GM03348 (cell line): ENCODE measurements around the gene SLC4A3.

Experiments
- DNase-seq: peaks from one replicate; pipeline ENCODE4 v3.0.0; 2012; ENCODE audit warnings: low spot score

The SLC4A3 gene

DNA sequence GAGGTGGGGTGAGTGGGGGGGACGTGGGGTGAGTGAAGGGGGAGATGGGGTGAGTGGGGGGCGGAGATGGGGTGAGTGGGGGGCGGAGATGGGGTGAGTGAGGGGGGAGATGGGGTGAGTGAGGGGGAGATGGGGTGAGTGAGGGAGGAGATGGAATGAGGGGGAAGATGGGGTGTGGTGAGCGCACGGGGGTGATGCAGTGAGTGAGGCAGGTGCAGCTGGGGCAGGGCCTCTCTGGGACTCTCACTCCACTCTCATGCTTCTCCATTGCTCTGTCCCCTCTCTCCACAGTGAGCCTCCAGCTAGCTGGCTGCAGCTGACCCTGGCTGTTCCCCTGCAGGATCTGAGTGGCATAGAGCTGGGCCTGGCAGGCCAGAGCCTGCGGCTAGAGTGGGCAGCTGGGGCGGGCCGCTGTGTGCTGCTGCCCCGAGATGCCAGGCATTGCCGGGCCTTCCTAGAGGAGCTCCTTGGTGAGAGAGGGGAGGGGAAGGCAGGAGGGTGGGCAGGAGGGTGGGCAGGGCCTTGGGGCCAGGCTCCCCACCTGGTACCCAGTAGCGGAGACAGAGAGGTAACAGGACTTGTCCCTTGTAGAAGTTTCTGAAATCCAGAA is 13.9 kb upstream of the SLC4A3 start:
- no peak for DNase-seq

DNA sequence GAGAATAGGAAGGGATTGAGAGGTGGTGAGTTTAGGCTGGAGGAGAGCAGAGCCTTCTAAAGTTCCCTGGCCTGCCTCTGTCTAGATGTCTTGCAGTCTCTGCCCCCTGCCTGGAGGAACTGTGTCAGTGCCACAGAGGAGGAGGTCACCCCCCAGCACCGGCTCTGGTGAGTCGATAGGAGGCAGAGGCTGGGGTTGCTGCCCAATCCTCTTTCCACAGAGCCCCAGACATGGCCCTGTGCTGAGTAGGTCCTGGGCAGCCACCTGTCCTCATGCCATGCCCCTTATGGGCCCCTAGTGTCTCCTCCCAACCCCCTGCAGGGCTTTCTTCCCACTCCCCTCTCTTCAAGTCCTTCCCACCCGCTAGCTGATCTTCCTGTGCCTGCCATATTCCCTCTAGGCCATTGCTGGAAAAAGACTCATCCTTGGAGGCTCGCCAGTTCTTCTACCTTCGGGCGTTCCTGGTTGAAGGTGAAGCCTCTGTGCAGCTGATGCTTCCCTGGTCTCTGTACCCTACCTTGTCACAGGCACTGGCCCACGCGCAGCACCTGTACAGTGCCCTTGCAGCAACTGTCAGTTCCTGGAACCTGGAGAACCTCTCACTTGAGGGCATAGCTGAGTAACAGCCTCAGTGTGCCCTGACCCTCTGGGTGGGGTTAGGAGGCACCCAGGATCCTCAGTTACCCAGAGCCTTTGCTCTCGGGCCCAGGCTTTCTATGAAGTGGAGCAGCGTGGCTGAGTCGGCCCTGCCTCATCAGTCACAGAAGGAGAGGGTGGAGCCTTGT is 13.2 kb upstream of the SLC4A3 start:
- no peak for DNase-seq

DNA sequence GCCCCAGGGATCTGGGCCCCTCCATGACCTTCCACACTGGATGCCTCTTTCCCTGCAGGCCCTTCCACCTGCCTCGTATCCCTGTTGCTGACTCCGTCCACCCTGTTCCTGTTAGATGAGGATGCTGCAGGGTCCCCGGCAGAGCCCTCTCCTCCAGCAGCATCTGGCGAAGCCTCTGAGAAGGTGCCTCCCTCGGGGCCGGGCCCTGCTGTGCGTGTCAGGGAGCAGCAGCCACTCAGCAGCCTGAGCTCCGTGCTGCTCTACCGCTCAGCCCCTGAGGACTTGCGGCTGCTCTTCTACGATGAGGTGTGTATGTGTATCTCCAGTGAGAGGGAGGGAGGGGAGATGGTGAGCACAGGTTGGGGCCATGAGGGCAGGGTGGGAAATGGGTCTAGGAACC is 12.4 kb upstream of the SLC4A3 start:
- DNase-seq, result no peak

DNA sequence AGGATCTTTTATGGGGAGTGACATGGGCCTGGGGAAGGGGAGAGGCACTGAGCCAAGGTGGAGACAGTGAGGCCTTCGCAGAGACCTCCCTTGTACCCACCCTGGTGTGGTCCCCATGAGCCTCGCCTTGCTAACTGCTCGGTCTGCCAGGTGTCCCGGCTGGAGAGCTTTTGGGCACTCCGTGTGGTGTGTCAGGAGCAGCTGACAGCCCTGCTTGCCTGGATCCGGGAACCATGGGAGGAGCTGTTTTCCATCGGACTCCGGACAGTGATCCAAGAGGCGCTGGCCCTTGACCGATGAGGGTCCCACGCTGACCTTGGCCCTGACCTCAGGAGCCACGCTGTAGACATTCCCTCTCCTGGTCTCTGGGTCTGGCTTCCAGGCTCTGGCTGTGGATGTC is 11.5 kb upstream of the SLC4A3 start:
- DNase-seq, result no peak

DNA sequence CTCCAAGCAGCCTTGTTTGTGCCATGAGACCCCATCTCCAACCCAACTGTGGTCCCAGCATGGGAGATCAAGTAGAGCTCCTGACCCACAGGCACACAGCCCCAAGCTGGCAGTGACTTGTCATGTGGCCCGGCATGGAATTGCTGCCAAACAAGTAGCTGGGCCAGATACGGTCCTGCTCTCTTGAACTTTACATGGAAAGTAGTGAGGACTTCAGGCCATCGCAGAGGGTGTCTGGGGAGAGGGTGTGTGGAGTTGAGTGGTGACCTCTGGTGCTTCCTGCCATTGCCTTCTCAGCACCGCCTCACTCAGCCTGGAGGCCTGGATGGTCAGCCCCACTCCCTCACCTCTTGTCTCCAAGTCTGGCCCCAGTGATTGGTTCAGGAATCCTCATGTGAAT is 10.9 kb upstream of the SLC4A3 start:
- DNase-seq, result no peak

DNA sequence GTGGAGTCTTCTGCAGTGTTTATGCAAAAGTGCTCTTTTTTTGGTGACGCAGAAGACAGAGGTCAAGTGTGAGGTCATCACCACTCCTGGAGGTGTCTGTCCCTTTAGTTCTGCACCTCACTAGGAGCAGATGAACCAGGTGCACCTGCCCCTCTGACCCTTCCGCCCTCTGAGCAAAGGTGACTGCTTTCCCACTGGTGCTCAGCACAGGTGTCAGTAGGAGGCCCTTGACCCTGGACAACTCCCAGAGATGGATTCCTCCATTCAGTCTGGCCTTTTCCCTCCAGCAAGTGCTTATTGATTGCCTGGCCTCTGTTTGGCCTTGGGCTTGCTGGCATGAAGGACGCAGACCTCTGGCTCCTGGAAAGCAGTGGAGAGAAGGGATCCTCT is 8.7 kb upstream of the SLC4A3 start:
- no peak for DNase-seq

DNA sequence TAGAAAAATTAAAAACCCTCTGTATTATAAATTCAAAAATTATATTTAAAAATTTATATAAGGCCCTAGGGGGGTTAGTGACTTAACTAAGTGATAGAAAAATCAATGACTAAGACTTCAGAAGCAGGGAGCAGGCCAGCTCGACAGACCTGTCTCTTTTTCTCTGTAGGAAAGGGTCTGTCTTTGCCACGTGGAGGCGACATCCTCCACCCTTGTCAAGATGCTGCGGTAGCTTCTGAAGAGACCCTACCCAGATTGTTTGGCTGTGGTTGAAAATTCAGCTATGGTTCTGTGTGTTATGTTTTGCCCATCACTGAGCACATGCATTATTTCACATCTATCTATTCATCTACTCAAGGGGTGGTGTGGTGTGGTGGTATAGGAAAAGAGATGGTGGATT is 8.2 kb upstream of the SLC4A3 start:
- DNase-seq, result no peak

DNA sequence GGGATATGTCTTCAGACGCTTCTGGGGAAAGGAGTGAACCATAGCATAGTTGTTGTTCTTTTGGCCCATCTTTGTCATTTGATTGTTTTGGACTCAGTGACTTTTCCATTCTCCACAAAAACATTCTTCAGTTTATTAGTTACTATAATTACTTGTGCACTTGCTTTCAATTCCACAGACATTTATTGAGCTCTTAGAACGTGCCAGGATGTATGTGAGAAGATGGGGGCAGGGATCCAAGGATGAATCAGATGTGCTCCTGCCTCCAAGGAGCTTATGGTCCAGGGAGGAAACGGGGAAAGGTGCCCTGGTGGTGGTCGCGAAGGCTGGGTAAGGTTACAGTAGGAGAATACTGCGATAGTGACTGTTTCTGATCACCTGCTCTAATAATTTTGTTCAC is 6.9 kb upstream of the SLC4A3 start:
- no peak for DNase-seq

DNA sequence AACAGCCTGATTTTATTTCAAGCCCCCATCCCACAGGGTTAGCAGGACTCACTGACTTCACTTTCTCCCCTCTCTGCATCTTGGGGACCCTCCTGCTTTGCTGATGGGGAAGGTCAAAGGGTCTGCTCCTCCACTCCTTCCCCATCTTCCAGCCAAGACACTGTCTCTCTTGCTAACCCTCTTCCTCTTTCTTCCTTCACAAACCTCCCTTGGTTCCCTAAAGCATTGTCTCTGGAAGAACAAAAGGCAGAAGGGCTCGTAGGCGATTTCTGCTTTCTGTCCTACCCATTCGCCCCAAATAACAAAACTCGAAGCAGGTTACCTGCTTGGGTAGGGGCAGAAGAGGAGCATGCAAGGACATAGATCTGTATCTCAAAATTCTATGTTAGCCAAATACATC is 5.5 kb upstream of the SLC4A3 start:
- no peak for DNase-seq

DNA sequence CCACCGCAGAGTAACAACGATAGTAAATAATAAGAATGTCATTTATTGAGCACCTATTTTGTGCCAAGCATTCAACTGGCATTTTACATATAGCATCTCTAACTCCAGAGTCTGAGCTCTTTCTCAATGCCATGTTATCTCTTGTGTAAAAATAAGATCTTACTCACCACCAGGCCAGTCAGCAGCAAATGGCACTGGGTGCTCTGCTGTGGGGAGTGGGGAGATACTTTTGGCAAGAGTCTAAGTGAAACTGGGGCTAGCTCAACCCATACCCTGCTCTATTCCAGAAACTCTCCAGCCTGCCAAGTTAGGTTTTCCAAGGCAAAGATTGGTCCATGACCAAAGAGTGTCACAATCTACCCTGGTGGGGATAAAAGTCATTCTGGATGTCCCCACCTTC is 5.0 kb upstream of the SLC4A3 start:
- DNase-seq, result no peak

DNA sequence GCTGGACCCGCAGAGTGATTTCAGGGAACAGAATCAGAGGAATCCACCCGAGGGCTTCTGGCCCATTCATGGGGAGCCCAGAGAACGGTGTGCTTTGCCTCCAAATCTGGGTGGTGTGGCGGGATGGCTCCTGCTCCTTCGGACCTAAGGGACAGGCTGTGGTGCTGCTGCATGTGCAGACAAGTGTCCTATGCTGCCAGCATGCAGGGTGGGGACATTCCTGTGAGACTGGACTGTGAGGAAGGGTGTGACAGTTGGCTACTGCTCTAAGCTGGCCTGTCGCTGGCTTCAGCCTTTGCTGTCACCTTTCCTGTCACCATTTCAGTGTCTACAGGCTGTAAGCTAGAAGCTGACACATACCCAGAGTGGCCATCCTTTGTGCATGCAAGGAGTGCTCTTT is 2.9 kb upstream of the SLC4A3 start:
- DNase-seq, result no peak

DNA sequence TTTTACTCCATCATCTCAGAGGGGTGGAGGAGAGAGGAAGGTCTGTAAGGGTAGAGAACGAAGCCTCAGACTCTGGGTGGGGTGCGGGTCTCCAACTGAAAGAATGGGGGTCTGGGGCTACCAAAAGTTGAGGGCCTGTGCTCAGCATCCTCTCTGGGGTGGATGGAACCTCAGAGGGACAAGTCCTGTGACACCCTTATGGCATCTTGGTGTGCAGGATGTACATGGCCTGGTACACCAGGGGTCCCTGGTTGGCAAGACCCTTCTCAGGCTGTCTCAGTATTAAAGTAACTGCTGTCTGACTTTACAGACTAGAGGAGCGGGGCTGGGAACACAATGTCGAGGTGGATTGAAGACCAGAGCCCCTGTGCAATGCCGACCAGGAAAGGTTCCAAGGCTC is 2.3 kb upstream of the SLC4A3 start:
- no peak for DNase-seq

DNA sequence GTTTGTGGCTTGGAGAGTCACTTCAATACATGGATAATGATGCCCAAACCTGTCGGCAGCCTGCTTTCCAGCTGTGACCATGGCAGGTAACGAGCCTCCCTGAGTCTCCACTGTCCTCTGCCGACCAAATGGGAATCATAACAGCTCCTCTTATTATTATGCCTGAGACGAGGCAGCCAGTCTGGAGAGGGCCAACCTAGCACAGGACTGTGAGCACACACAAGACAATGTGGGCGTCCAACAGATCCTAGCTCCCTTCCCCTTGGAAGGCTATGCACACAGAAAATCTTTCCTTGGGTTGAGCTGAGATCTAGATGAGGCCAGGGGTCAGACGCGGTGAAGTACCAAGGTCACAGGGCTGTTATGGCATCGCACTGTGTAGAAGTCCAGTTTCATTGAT is 890 bp upstream of the SLC4A3 start:
- DNase-seq, result no peak

DNA sequence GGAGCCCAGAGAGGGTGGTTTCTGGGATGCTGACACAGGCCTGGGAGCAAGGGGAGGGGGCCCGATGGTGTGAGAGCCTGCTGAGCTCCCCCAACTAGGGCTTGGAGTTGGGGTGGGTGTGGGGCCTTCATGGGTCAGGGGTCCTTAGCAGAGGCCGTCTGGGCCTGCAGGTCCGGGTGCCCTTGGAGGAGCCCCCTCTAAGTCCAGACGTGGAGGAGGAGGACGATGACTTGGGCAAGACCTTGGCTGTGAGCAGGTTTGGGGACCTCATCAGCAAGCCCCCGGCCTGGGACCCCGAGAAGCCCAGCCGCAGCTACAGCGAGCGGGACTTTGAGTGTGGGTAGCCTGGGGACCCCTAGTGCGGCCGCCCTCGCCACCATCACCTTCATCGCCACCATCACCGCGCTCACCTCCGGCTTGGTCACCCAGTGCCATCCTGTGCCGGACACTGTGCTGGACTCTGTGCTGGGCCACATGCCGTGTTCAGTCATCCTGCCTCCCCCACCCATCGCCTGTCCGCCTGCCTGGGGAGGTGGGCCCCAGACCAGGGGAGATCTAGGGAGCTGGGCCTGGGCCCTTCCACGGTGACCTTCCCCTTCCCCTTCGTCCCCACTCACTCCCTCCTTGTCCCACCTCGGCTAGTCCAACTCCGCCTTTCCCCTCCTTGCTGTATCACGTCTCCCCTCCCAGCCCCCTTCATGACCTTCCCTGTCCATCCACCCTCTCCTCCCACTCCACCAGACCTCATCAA is 980 bp downstream of the SLC4A3 start:
- DNase-seq, result no peak

DNA sequence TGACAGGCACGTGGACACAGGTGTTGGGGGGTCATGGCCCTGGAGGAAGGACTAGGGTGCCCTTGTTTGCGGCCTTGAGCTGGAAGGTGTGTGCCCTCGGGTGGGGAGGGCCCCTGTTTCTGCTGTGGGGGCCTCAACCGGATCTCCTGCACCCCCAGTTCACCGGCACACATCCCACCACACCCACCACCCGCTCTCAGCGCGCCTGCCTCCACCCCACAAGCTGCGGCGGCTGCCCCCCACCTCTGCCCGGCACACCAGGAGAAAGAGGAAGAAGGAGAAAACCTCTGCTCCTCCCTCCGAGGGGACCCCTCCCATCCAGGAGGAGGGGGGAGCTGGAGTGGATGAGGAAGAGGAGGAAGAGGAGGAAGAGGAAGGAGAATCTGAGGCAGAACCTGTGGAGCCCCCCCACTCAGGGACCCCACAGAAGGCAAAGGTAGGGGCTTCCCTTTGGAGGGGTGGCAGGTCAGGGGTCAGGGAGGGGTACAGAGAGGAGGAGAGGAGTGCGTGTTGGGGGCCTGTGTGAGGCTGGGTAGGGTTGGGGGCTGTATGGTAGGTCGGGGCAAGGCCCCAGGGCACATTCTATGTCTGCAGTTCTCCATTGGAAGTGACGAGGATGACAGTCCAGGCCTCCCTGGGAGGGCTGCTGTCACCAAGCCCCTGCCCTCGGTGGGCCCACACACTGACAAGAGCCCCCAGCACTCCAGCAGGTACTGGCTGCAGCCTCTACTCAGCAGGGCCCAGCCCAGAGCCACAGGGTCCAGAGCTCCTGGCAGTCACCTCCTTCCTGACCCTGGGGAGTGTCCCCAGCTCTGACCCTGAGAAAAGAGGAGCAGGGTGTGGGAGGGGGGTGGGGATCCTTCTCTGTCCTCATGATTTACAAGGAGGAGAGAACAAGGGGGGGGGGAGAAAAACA is 1.8 kb downstream of the SLC4A3 start:
- no peak for DNase-seq

DNA sequence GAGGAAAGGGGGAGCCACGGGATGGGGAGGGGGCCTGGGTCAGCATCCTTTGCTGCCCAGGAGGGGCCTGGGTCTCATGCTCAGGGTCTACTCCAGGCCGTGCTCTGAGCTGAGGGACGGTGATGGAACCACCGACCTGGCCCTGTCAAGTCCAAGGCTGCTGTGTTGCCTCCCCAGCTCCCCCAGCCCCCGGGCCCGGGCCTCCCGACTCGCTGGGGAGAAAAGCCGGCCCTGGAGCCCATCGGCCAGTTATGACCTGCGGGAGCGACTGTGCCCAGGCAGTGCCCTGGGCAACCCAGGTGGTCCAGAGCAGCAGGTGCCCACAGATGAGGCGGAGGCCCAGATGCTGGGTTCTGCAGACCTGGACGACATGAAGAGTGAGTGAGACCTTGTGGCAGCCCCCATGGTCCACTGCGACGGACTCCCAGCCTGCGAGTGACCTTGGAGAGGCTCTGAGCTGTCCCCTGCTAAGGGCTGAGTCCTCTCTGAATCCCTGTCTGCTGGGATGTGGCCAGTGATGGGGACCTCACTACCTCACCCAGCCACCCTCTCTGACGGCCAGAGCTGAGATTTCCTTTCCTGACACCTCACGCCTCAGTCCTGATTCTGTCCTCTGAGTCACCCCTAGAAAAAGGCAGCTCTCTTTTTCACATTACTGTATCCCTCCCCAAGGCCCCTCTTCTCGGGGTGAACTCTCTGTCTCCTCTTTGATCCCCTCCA is 2.7 kb downstream of the SLC4A3 start:
- no peak for DNase-seq

DNA sequence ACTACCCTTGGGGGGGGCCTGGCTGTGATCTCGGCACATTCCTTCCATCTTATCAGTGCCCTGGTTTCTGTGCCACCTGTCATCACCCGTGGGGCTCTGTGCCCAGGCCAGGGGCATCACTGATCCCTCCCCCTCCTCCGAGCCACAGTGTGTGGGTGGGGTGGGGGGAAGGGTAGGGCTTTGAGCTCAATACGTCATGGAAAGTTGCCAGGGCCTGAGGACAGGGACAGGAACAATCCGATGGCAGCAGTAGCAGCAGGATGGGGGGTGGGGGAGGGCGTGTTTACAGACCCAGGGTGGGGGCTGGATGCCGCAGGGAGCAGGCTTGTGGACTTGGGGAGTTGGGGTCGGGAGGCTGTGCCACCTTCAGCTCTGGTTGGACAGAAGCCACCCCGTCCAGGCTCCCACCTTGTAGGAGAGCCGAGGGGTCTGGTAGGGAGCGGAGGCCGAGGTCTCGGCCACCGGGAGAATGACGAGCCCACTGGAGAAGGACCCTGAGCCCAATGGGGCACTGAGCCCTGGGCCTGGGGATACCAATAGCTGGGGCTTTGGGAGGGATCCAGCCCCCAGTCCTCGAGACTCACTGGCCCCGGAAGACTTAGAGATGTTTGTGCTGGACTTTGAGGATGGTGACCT is 3.5 kb downstream of the SLC4A3 start:
- no peak for DNase-seq

DNA sequence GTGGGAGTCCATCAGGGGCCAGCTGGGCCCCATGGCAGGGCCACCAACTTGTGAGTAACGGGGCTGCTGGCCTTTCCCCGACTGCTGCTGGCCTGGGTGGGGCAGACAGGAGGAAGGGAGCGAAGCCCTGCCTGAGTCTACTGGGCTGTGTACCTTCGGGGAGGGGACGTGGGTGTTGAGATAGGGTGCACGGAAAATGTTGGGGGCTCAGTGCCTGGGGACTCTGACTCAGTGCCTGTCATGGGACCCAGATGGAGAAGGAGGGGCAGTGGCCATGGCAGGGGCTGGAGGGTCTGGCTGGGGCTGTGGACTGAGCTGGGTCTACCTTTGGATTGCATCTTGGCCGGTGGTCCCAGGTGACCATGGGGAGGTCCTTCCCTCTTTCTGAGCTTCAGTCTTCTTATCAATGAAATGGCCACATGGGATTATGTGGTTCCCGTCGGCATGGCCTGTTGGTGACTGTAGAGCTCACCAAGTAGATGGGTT is 4.0 kb downstream of the SLC4A3 start:
- DNase-seq, result no peak

DNA sequence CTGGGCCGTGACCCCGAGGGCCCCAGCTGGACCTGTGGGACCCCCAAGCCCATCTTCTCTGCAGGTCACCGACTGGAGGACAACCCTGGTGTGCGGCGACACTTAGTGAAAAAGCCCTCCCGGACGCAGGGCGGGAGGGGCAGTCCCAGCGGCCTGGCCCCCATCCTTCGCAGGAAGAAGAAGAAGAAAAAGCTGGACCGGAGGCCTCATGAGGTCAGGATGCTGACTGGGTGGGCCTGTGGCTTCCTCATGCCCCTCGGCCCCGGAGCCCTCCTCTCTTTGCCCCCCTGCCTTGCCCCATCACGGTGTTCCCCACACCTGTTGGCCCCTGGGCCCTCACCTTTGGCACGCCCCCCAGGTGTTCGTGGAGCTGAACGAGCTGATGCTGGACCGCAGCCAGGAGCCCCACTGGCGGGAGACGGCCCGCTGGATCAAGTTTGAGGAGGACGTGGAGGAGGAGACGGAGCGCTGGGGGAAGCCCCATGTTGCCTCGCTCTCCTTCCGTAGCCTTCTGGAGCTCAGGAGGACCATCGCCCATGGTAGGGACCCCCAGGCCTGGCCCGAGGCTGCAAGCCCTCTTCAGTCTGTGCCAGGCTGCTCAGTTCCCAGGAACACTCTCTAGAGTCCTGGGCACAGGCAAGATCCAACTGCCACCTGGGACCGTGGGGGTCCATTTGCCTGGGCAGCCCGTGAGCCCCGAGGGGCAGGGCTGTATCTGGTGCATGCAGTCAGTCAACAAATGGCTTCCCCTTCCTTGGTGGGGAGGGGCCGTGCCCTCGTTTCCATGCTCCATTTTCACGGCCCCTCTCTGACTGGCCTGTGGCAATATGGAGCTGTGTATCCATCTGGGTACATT is 4.7 kb downstream of the SLC4A3 start:
- DNase-seq, result no peak

DNA sequence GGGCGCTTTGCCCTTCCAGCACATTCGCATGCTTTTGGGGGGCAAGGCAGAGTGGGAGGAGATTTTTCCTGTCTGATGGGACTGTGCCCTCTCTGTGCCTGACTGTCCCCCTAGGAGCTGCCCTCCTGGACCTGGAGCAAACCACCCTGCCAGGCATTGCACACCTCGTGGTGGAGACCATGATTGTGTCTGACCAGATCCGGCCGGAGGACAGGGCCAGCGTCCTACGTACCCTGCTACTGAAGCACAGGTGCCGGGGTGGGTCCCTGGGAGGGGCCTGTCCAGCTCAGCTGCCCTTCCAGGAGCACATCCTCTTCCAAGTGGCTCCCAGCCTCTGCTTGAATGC is 5.3 kb downstream of the SLC4A3 start:
- no peak for DNase-seq
